NK-92 treated with Interleukin-12 subunit alpha and Interleukin-12 subunit beta, amount 100 ng/mL, for 24 hours (cell line): Measurements from ENCODE around the gene PRB3.

ENCODE experiments used
- DNase-seq: peaks from one replicate; lab custom pipeline; 2025; lab: John Stamatoyannopoulos, UW

The PRB3 gene

DNA sequence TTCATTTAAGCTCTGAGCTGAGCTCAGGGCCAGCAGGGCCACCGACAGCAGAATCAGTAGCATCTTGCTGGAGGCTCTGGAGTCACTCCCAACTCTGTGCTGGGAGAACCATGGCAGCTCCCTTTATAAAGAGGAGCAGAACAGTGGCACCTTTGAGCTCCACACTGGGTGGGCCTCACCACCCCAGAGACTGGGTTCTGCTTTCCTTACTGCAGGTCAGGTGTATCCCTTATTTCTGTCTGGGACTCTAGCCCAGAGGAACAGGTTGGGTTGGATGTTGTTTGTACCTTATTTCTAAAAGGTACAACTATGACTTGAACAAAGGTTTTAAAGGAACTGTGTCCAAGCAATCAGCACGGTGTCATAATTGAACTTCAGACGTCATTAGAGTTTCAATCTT is at the start of gene PRB3:
TSS of gene PRB3 (minus strand) at position 101 of the 400 bp plus-strand sequence. CDS start at position 63, 38 bp downstream.
- DNase-seq, result no peak

DNA sequence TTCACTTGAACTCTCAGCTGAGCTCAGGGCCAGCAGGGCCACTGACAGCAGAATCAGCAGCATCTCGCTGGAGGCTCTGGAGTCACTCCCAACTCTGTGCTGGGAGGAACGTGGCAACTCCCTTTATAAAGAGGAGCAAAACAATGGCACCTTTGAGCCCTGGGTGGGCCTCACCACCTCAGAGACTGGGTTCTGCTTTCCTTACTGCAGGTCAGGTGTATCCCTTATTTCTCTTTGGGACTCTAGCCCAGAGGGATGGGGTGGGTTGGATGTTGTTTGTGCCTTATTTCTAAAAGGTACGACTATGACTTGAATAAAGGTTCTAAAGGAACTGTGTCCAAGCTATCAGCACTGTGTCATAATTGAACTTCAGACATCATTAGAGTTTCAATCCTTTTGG is 40.8 kb upstream of the PRB3 start, which contains the start of gene PRB4:
TSS of gene PRB4 (minus strand) at position 101 of the 400 bp plus-strand sequence. CDS start at position 63, 38 bp downstream.
- DNase-seq, result no peak

DNA sequence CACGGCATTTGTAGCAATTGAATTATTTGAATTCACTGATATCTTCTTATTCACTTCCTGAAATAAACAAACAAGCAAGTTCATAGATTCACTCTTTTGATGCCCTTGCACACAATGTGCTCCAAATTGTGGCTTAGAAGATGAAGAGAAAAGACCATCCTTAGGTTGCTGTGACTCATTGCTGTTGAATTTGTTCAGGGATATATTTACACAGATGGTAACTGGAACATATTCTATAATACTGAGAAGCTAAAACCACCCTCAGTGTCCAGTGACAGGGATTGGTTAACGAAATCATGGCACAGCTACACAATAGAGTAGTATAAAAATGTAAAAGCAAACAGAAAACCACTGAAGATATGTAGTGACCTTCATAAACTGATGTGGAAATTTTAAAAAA is 37.6 kb upstream of the PRB3 start:
- DNase-seq, result no peak

DNA sequence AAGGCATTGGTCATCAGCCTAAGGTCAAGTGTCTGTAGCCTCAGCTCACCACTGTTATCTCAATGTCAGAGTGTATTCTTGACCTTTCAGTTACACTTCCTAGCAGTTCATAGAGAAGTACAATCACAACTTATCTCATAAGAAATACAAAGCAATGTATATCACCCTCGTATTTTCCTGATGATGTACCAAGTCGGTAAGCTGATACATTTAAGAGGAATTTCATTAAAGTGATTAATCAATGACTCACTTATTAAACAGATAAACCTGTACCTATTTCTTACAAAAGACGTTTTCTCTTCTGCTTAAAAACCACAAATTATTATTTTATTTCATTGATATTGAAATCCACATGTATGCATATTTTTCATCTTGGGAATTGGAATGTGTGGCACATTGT is 3.9 kb upstream of the PRB3 start:
- no peak for DNase-seq

DNA sequence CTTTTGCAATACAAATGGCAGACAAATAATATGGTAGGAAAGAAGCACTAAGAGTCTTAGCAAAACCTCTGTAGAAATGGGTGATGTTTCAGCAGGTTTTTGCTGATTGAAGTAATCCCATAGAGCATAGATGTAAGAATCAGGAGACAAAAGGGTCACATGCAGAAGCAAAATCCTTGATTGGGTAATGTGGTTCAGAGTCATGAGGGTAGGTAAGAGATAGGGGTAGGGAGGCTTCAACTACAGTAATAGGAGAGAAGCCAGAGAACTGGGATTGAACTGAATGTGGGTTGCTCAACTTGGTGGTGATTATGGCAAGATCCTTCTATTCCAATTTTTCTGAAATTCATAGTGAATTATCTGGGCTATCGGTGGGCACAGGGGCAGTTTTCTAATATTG is 5.0 kb downstream of the PRB3 start:
- no peak for DNase-seq

DNA sequence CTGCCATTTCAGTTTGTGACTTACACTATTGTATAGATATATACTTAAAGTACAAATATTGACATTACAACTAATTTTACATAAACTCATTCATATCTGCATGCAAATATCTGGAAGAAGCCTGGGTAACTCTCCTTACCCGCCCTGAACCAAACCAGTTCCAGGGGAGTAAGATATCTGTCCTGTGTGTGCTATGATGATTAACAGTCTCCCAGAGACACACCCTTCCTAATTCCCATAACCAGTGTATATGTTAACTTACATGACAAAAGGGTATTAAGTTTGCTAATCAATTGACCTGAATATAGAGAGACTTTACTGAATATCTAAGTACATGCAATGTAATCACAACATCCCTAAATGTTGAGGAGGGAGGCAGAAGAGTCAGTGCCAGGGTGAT is 23.0 kb downstream of the PRB3 start:
- no peak for DNase-seq

DNA sequence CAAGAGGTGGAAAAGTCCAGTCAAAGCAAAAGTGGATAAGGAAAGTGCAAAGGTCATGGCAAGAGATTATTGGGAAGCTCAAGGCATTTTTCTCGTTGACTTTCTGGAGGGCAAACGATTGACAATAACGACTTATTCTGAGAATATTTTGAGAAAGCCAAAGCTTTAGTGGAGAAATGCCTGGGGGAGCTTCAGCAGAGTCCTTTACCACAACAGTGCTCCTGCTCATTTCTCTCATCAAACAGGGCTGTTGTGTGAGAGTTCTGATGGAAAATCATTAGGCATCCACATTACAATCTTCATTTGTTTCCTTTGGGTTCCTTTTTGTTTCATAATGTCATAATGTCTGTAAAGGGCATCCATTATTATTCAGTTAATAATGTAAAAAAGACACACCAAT is 26.9 kb downstream of the PRB3 start:
- DNase-seq, result no peak

DNA sequence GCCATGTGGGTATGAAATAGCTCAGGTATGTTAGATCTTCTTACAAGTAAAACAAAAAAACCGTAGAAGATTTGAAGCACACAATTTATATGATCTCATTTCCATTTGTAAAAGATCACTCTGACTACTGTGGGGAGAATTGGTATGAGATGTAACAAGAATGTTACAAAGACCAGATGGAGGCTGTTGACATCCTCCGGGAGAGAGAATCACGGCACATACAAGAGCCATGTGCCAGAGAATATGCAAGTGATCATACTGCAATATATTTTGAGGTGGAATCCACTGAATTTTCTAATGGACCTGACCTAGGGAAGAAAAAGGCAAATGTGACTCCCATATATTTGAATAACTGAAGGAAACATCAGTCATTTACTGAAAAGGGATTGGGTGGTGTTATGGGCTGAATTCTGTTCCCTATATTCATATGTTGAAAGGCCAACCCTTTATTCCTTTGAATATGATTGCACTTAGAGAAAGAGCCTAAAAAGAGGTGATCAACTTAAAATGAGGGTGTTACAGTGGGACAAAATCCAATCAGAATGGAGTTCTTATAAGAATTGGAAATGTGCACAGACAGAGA is 29.1 kb downstream of the PRB3 start:
- no peak for DNase-seq

DNA sequence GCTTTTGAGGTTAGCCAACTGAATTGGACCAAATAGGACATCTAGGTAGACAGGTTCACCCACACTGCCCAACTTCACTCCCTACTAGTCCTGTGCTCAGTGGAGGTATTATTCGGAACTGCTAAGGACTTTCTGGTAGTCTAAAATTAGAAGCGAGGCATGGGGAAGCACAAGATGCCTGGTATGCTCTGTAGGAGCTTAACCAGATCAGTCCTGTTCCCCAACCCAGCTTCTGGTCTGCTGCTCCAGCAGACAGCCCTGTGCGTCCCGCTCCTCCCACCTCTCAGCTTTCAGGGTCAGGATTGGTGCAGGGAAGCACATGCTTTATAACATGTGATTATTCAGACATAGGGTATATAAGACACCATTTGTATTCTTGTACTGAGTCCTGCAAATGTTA is 31.2 kb downstream of the PRB3 start:
- DNase-seq, result no peak

DNA sequence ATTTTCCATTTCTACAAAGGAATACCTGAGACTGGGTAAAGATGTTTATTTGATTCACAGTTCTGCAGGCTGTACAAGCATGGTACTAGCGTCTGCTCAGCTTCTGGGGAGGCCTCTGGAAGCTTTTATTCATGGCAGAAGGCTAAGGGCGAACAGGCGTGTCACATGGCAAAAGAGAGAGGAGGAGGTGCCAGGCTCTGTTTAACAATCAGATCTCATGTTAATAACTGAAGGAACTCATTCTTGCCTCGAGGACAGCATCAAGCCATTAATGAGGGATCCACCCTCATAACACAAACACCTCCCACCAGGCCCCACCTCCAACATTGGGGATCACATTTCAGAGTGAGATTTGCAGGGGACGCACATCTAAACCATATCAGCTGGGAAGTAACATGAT is 36.0 kb downstream of the PRB3 start:
- no peak for DNase-seq

DNA sequence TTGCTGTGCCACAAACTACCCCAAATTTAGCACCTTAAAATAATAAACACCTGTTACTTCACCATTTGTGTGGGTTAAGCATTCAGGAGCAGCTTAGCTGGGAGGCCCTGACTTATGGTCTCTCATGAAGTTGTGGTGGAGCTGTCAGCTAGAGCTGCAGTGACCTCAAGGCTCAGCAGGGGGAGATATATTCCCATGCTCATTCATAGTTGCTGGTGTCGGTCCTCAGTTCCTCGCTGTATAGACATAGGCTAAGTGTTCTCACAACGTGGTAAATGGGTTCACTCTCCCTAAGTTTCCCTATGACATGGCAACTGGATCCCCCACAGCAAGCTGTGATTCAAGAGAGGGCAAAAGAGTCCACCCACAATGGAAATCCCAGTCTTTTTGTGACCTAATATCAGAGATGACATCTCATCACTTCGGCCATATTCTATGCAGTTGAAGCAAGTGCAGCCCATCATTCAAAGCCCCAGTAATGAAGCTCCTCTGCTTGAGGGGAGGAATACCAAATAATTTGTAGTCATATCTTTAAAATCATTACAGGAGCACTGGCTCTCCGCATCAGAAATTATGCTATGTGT is 41.1 kb downstream of the PRB3 start:
- no peak for DNase-seq

DNA sequence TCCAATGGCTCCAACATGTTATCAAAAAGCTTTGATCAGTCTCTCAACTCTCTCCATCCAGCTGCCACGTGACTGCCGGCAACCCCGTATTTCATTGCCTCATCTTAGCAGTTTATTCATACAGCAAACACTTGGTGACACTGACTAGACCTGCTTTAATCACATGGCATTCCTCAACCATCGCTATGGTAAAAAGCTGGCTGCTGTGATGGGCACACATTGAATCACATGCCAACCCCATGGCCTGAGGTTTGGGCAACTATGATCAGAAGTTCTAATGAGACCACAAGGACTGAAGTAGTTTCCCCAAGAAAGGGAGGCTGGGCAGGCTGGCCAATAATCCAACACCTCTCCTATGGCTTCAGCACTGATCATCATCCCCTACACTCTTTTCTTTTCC is 42.1 kb downstream of the PRB3 start:
- DNase-seq, result no peak
